HepG2 (cell line): ENCODE measurements around the gene TMC8. TPM values are rescaled to one million over a fixed set of nuclear protein-coding genes. Genes with fewer than 3 reads are reported as not detected.

Experiments
- ASH2L ChIP-seq: fragments of 300-600, 200-600 bp; sonication (generic); IDR thresholded peaks from 2 replicates; pipeline ENCODE4 v1.7.0; 2017; ENCODE audit warnings: low read depth, mild to moderate bottlenecking, moderate library complexity, mixed read lengths, low read length; ENCODE audit not compliant: insufficient read length
- ATF3 ChIP-seq: sonication (generic); formaldehyde crosslinking; IDR thresholded peaks from 2 replicates; pipeline ENCODE4 v1.4.0; 2020; ENCODE audit warnings: missing genetic modification reagents
- CBFB ChIP-seq: sonication (generic); formaldehyde crosslinking; IDR thresholded peaks from 2 replicates; pipeline ENCODE4 v1.4.0; 2020; ENCODE audit warnings: missing genetic modification reagents
- CEBPZ ChIP-seq: IDR thresholded peaks from 2 replicates; pipeline ENCODE4 v1.6.1; 2012; ENCODE audit warnings: low read length, improper control_type of control experiment
- EHMT2 ChIP-seq: fragments of 200-600 bp; sonication (generic); IDR thresholded peaks from 2 replicates; pipeline ENCODE4 v1.7.0; 2017; ENCODE audit warnings: antibody characterized with exemption, low read depth, low read length, borderline replicate concordance
- ETV6 ChIP-seq: sonication (generic); formaldehyde crosslinking; conservative IDR thresholded peaks from 2 replicates; pipeline ENCODE4 v1.4.0; 2020; ENCODE audit warnings: missing genetic modification reagents
- GATAD1 ChIP-seq: IDR thresholded peaks from 2 replicates; pipeline ENCODE4 v1.6.1; 2016; ENCODE audit warnings: missing genetic modification reagents, missing compliant biosample characterization
- HNF4A ChIP-seq: sonication (generic); formaldehyde crosslinking; IDR thresholded peaks from 2 replicates; pipeline ENCODE4 v1.4.0; 2020; ENCODE audit warnings: missing genetic modification reagents
- IKZF1 ChIP-seq: fragments of 450-650 bp; IDR thresholded peaks from 2 replicates; pipeline ENCODE4 v1.7.1; 2016
- PHF5A ChIP-seq: IDR thresholded peaks from one replicate; pipeline ENCODE4 v1.6.1; 2018; ENCODE audit warnings: low read depth, missing genetic modification reagents; ENCODE audit not compliant: unreplicated experiment
- RAD51 ChIP-seq: fragments of 450-650 bp; IDR thresholded peaks from 2 replicates; pipeline ENCODE4 v1.6.1; 2016; ENCODE audit warnings: borderline replicate concordance
- SUZ12 ChIP-seq: fragments of 150-350 bp; IDR thresholded peaks from 2 replicates; pipeline ENCODE4 v1.6.1; 2014; ENCODE audit warnings: low read depth, low read length
- U2AF1 ChIP-seq: fragments of 200-400 bp; formaldehyde crosslinking; optimal IDR thresholded peaks from 2 replicates; pipeline ENCODE3; 2017; ENCODE audit warnings: mild to moderate bottlenecking, low read depth, low read length
- ZNF20 ChIP-seq: sonication (generic); formaldehyde crosslinking; IDR thresholded peaks from 2 replicates; pipeline ENCODE4 v1.4.0; 2020; ENCODE audit warnings: mild to moderate bottlenecking, moderate library complexity, missing genetic modification reagents
- ZNF232 ChIP-seq: sonication (generic); formaldehyde crosslinking; IDR thresholded peaks from 2 replicates; pipeline ENCODE4 v1.4.0; 2020; ENCODE audit warnings: missing genetic modification reagents, borderline replicate concordance
- ZNF256 ChIP-seq: sonication (generic); formaldehyde crosslinking; conservative IDR thresholded peaks from 2 replicates; pipeline ENCODE4 v1.4.0; 2020; ENCODE audit warnings: missing genetic modification reagents
- ZNF292 ChIP-seq: sonication (generic); formaldehyde crosslinking; IDR thresholded peaks from 2 replicates; pipeline ENCODE4 v1.8.1; 2022; ENCODE audit warnings: mild to moderate bottlenecking, low read depth, missing genetic modification reagents, borderline replicate concordance
- ZNF569 ChIP-seq: sonication (generic); formaldehyde crosslinking; IDR thresholded peaks from 2 replicates; pipeline ENCODE4 v1.5.0; 2020; ENCODE audit warnings: mild to moderate bottlenecking, missing genetic modification reagents, moderate library complexity, borderline replicate concordance
- ZNF589 ChIP-seq: sonication (generic); formaldehyde crosslinking; conservative IDR thresholded peaks from 2 replicates; pipeline ENCODE4 v1.8.0; 2022; ENCODE audit warnings: mild to moderate bottlenecking, moderate library complexity, missing genetic modification reagents
- ZNF614 ChIP-seq: IDR thresholded peaks from 2 replicates; pipeline ENCODE4 v1.6.1; 2018; ENCODE audit warnings: missing biosample characterization, missing genetic modification reagents, inconsistent platforms, borderline replicate concordance
- ZNF841 ChIP-seq: sonication (generic); formaldehyde crosslinking; IDR thresholded peaks from 2 replicates; pipeline ENCODE4 v1.8.1; 2023; ENCODE audit warnings: missing genetic modification reagents, borderline replicate concordance
- polyA plus RNA-seq, 8 experiments: library from polyadenylated mRNA; depleted of rRNA in 3 of 8; stranded (reverse) in 7 of 8; unstranded in 1 of 8; fragments of >200 nt; fragmentation: Illumina TruSeq in 4 of 8; extraction: Trizol in 4 of 8; gene quantifications; 2 replicates each; pipeline versions ENCODE4 v1.2.1 to v1.2.3, GENCODE V29; 2011 to 2016; ENCODE audit warnings: low read depth in 4 of 8, missing spikeins in 1 of 8, mixed read lengths in 1 of 8; ENCODE audit not compliant: insufficient read depth in 1 of 8
- total RNA-seq, 5 experiments: library from RNA; depleted of rRNA; stranded (reverse); fragments of >200 nt; fragmentation: Illumina TruSeq; extraction: Trizol; gene quantifications; 2 replicates each; pipeline ENCODE4 v1.2.3, GENCODE V29; 2016; ENCODE audit warnings: low read depth in 1 of 5
- TF ChIP-seq, protein P1 (sequence below): sonication (generic); formaldehyde crosslinking; IDR thresholded peaks from 2 replicates; pipeline ENCODE4 v1.4.0; 2020; ENCODE audit warnings: missing genetic modification reagents

TMC8 gene
- total and polyA plus RNA-seq, 2 of the 13 experiments (the other 11 are each of a cell fraction or from before 2014, with no cell fraction given) = 0.53 to 7.8 TPM

DNA sequence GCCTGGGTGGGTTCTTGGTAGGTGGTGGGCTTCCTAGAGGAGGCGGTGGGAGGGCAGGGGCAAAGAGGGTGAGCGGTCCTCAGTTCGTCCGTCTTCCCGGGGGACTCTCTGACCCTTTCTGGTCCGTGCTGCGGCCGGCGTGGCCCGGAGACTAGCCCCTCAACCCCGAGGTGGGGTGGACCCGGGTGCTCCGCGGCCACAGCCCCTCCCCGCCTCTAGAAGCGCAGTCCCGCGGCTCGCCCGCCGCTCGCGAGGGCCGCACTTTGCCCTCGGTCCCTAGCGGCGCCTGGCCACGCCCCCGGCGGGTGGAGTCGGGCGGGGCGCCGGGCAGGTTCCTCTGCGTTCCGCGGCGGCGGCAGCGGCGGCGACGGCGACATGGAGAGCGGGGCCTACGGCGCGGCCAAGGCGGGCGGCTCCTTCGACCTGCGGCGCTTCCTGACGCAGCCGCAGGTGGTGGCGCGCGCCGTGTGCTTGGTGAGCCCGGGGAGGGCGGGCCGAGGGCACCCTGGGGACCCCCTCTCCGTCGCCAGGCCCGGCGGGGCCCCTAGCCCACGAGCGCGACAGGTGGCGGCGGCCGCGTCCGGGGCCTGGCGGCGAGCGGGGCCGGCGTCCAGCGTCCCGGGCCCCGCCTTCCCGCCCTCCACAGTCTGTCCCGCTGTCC lies 37.8 kb downstream of the TMC8 start, which contains the start of gene SYNGR2 (continued):
- TF ChIP-seq, protein P1, sequence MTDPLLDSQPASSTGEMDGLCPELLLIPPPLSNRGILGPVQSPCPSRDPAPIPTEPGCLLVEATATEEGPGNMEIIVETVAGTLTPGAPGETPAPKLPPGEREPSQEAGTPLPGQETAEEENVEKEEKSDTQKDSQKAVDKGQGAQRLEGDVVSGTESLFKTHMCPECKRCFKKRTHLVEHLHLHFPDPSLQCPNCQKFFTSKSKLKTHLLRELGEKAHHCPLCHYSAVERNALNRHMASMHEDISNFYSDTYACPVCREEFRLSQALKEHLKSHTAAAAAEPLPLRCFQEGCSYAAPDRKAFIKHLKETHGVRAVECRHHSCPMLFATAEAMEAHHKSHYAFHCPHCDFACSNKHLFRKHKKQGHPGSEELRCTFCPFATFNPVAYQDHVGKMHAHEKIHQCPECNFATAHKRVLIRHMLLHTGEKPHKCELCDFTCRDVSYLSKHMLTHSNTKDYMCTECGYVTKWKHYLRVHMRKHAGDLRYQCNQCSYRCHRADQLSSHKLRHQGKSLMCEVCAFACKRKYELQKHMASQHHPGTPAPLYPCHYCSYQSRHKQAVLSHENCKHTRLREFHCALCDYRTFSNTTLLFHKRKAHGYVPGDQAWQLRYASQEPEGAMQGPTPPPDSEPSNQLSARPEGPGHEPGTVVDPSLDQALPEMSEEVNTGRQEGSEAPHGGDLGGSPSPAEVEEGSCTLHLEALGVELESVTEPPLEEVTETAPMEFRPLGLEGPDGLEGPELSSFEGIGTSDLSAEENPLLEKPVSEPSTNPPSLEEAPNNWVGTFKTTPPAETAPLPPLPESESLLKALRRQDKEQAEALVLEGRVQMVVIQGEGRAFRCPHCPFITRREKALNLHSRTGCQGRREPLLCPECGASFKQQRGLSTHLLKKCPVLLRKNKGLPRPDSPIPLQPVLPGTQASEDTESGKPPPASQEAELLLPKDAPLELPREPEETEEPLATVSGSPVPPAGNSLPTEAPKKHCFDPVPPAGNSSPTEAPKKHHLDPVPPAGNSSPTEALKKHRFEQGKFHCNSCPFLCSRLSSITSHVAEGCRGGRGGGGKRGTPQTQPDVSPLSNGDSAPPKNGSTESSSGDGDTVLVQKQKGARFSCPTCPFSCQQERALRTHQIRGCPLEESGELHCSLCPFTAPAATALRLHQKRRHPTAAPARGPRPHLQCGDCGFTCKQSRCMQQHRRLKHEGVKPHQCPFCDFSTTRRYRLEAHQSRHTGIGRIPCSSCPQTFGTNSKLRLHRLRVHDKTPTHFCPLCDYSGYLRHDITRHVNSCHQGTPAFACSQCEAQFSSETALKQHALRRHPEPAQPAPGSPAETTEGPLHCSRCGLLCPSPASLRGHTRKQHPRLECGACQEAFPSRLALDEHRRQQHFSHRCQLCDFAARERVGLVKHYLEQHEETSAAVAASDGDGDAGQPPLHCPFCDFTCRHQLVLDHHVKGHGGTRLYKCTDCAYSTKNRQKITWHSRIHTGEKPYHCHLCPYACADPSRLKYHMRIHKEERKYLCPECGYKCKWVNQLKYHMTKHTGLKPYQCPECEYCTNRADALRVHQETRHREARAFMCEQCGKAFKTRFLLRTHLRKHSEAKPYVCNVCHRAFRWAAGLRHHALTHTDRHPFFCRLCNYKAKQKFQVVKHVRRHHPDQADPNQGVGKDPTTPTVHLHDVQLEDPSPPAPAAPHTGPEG (CRISPR knock-in tag) = peak; percentile 66
- TF ChIP-seq PHF5A (CRISPR knock-in tag) (peak; percentile 94), HNF4A (peak; percentile 49), EHMT2 (no peak), ZNF614 (CRISPR knock-in tag) (no peak), ETV6 (CRISPR knock-in tag) (no peak), ASH2L (peak; percentile 16), SUZ12 (no peak), ZNF232 (CRISPR knock-in tag) (no peak), ZNF292 (CRISPR knock-in tag) (no peak), ZNF569 (CRISPR knock-in tag) (no peak), ZNF589 (no peak), U2AF1 (no peak), IKZF1 (no peak), GATAD1 (CRISPR knock-in tag) (peak; percentile 68; the same call in 1 of the 2 replicates), ATF3 (peak; percentile 30; the same call in 1 of the 2 replicates), ZNF841 (CRISPR knock-in tag) (no peak), ZNF256 (0 out of 2 replicates have a peak, but pooled peaks have one; percentile 23), CBFB (no peak; the same call in 1 of the 2 replicates), CEBPZ (no peak), RAD51 (no peak), ZNF20 (CRISPR knock-in tag) (no peak)
